Inflammatory macrophage treated with lipopolysaccharide for 4 hours (primary cell): Measurements from ENCODE around the gene RTL9.
A peak's percentile ranks its signal among the peaks of the same experiment; 100 is the strongest.
"Not testable (repeated sequence)": the region's sequence is repeated elsewhere in the genome, so short reads cannot be mapped to it uniquely, and the experiment has no call there.

ENCODE experiments used
- DNase-seq: peaks from one replicate; pipeline ENCODE4 v3.0.0-alpha.2; 2020

RTL9 gene

GRCh38 chrX:110358548-110358947 is at the start of gene RTL9:
TSS of gene RTL9 (plus strand) at chrX:110358848. CDS start at chrX:110450618, 91,770 bp downstream.
- DNase-seq, result no peak

GRCh38 chrX:110310000-110310790 is 48.5 kb upstream of the RTL9 start:
- DNase-seq, result no peak

- DNase-seq, result no peak
Observed at GRCh38 chrX:110310896-110311295, 47.8 kb upstream of the RTL9 start.

GRCh38 chrX:110311437-110312230 is 47.0 kb upstream of the RTL9 start:
- no peak for DNase-seq

- no peak for DNase-seq
Observed at GRCh38 chrX:110315551-110315950, 43.1 kb upstream of the RTL9 start.

GRCh38 chrX:110316351-110317060 is 42.1 kb upstream of the RTL9 start:
- DNase-seq, result no peak

- DNase-seq, result no peak
Observed at GRCh38 chrX:110317061-110317819, 41.4 kb upstream of the RTL9 start.

GRCh38 chrX:110317820-110318663 is 40.6 kb upstream of the RTL9 start, which contains the start of gene AMMECR1:
TSS of gene AMMECR1 (minus strand) at chrX:110318085. CDS start at chrX:110318071, 14 bp downstream.
- DNase-seq, result peak; percentile 82

GRCh38 chrX:110318664-110318968 is 40.0 kb upstream of the RTL9 start:
- DNase-seq, result no peak

- no peak for DNase-seq
Observed at GRCh38 chrX:110320381-110320987, 38.2 kb upstream of the RTL9 start.

GRCh38 chrX:110321081-110321480 is 37.6 kb upstream of the RTL9 start:
- DNase-seq, result no peak

GRCh38 chrX:110321670-110322069 is 37.0 kb upstream of the RTL9 start:
- no peak for DNase-seq

- DNase-seq, result no peak
Observed at GRCh38 chrX:110322603-110323002, 36.0 kb upstream of the RTL9 start.

GRCh38 chrX:110326712-110327111 is 31.9 kb upstream of the RTL9 start:
- no peak for DNase-seq

GRCh38 chrX:110327336-110327735 is 31.3 kb upstream of the RTL9 start:
- DNase-seq, result peak; percentile 67

- DNase-seq, result not testable (repeated sequence)
Observed at GRCh38 chrX:110328613-110329012, 30.0 kb upstream of the RTL9 start.

GRCh38 chrX:110331444-110332030 is 27.1 kb upstream of the RTL9 start:
- DNase-seq, result peak; percentile 17

- DNase-seq, result not testable (repeated sequence)
Observed at GRCh38 chrX:110333458-110333857, 25.2 kb upstream of the RTL9 start.

- DNase-seq, result no peak
Observed at GRCh38 chrX:110338935-110339334, 19.7 kb upstream of the RTL9 start.

GRCh38 chrX:110341189-110342035 is 17.2 kb upstream of the RTL9 start:
- no peak for DNase-seq
